GM18526 (cell line): ENCODE data around the gene SPHK2.

ENCODE experiments used
- POLR2A ChIP-seq: IDR thresholded peaks from 3 replicates; pipeline ENCODE4 v1.6.1; 2011; ENCODE audit not compliant: insufficient read length; ENCODE audit errors: extremely low read depth

SPHK2 gene

GRCh38 chr19:48629297-48629598 lies 9.9 kb downstream of the SPHK2 start:
- TF ChIP-seq POLR2A = no peak

DNA sequence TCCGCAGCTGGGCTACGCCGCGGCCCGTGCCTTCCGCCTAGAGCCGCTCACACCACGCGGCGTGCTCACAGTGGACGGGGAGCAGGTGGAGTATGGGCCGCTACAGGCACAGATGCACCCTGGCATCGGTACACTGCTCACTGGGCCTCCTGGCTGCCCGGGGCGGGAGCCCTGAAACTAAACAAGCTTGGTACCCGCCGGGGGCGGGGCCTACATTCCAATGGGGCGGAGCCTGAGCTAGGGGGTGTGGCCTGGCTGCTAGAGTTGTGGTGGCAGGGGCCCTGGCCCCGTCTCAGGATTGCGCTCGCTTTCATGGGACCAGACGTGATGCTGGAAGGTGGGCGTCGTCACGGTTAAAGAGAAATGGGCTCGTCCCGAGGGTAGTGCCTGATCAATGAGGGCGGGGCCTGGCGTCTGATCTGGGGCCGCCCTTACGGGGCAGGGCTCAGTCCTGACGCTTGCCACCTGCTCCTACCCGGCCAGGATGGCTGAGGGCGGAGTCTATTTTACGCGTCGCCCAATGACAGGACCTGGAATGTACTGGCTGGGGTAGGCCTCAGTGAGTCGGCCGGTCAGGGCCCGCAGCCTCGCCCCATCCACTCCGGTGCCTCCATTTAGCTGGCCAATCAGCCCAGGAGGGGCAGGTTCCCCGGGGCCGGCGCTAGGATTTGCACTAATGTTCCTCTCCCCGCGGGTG lies 10.4 kb downstream of the SPHK2 start:
- TF ChIP-seq POLR2A = no peak

DNA sequence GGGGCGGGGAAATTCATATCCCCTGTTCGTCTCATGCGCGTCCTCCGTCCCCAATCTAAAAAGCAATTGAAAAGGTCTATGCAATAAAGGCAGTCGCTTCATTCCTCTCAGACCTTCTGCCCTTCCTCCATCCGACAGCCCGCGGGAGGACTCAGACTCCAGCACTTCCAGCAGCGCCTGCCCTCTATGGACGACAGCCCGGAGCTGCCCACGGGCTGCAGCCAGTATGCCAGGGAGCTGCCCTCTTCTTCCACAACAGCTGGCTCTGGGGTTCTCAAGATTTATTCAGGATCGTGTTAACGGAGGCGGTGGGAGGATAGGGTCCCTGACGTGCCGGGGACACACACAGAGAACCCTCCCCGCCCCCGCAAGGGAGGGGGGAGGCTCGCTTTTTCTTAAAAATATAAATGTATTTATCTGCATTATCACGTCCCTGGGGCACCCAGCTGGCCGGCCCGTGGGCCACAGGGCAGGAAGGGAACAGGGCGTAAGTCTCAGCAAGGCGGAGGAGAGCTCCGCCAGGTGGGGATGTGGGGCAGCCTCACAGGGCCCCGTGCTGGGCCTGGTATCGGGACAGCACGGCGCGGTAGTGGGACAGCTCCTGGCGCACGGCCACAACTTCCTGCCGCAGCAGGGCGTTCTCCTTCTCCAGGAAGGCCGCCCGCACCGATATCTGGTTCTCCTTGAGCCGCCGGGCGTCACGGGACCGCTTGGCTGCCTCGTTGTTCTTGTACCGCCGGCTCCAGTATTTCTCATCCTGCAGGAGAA lies 11.2 kb downstream of the SPHK2 start:
- no peak for TF ChIP-seq POLR2A

DNA sequence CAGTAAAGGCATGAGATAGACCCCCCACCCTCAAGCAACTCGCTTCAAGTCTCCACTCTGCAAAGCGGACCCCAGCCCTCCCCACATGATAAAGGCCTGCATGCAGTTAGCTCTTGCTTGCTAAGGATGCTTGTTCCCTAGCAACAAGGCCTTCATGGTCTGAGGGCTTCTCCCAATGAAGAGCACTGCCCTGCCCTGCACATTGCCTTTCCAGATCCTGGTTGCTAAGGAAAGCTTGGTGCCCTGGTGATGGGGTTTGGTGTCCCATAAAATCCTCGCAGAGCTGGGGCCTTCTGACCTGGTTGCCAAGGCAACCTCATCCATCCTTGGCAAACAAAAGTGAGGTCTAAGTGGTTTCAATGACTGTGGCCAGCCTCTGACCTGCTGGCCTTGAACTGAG lies 11.9 kb downstream of the SPHK2 start:
- no peak for TF ChIP-seq POLR2A

- TF ChIP-seq POLR2A = no peak
These were observed 13.4 kb downstream of the SPHK2 start for GRCh38 chr19:48632692-48633147.

GRCh38 chr19:48633148-48634035 lies 14.1 kb downstream of the SPHK2 start:
- no peak for TF ChIP-seq POLR2A

DNA sequence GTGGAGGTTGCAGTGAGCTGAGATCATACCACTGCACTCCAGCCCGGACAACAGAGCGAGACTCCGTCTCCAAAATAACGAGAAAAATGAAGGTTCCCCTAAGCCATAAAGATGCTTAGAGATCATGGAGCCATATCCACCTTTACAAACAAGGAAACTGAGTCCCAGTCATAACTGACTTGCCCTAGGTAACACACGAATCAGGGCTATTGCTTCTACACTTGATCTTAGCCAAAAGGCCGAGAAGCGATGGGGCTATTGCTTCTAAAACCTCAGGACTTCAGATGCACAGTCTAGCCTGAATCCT lies 14.7 kb downstream of the SPHK2 start:
- no peak for TF ChIP-seq POLR2A

- TF ChIP-seq POLR2A = peak; percentile 57
These were observed 15.3 kb downstream of the SPHK2 start for GRCh38 chr19:48634424-48635262.

- TF ChIP-seq POLR2A = peak; percentile 35
These were observed 16.1 kb downstream of the SPHK2 start for GRCh38 chr19:48635263-48635965.

DNA sequence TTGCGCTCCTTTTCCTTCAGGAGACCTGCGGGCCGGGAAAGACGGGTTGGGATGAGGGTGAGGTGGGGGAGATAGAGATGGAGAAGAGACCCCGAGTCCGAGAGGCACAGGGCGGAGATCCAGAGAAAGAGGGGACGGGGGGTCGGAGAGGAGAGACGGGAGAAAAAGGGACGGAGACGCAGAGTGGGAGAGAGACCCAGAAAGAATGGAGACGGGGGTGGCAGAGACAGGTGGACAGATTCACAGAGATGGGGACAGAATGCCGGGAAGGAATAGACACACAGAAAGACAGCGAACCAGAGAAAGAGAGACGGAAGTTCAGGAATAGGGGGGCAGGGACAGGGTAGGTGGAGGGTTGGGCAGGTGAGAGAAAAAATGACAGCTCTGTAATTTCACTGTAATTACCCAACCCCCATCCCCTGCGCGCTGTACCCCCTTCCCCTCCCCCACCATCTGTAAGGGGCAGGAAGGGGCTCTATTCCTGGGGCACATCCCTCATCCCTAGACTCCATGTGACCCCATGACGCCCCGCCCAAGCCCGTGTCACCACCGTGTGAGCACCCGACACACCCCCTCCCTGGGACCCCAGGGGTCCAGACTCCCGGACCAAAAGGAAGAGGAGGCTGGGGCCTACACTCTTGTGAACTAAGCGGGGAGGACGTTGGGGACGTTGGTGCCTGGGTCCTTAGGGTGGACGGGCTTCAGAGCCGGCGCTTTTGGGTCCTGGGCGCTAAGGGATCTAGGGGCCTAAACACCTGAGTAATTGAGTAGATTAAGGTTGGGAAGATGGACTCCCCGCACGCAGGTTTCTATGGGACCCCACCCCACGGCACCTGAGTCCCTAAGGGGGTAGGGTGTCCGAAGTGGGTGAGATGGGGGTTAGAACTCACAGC lies 16.9 kb downstream of the SPHK2 start:
- no peak for TF ChIP-seq POLR2A

DNA sequence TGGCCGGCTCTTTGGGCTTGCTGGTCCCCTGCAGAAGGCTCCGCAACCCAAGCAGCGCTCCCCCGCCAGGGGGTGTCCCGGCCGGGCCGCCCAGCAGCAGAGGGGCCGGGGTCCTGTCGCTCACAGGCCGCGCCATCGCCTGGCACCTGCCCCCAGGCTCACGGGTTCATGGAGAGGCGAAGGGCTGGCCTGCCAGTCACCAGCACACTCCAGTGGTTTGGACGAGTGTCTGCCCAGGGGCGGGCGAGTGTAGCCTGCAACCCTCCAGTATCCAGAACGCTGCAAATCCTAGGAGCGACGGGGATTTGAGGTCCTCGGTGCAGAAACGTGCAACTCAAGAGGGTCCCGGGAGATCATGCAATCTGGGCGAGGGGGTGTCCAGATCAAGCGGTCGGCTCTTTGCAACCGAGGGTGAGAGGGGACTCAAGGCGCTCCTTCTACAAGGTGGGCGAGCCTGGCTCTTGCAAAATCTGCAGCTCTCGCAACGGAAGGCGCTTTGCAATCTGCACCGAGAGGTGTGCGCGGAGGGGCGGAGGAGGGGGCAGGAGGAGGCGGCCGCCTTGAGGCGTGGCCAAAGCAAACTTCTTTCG lies 17.6 kb downstream of the SPHK2 start, which contains the start of gene DBP:
Gene DBP, minus strand, starts transcription at position 521 of the 590 bp plus-strand sequence. Its CDS starts 385 bp downstream, at position 136.
- no peak for TF ChIP-seq POLR2A

- peak; percentile 34 for TF ChIP-seq POLR2A
These were observed 18.2 kb downstream of the SPHK2 start for GRCh38 chr19:48637449-48637947.
